ENCODE data around the gene HOXB3. TPM values are rescaled to one million over a fixed set of nuclear protein-coding genes. Genes with fewer than 3 reads are reported as not detected.

Gene HOXB3
- total RNA-seq, 4 donors from 2014 or later = 10.8 to 34.9 (median 28.7) TPM

- peaks cover 52 to 70% (median 68%) of the 10 kb centered on the region in 4 donors for H3K4me1 ChIP-seq
- no peaks in the 10 kb centered on the region for H3K36me3 ChIP-seq
- intact Hi-C loops (cut with DNase I) = no loop called here
- no peaks in the 10 kb centered on the region for H3K9me3 ChIP-seq
- 8% methylated on average over 45 of the region's 55 CpGs for WGBS
- DNase-seq (ENCODE audit: extremely low spot score) = no peak
- H3K4me3 ChIP-seq = peak overlapping the region in 3 of 4 donors; percentile 11 to 45 (median 37)
- no peak overlapping the region for H3K27ac ChIP-seq (replicated peaks in 1 of 4)
- TF ChIP-seq POLR2A (IDR thresholded peaks at IDR 0.05; ENCODE audit: low read depth) = no peak
- no peak for TF ChIP-seq EP300 (IDR thresholded peaks at IDR 0.05)
- TF ChIP-seq CTCF (IDR thresholded peaks at IDR 0.05) = no peak
- TF ChIP-seq POLR2AphosphoS5 (IDR thresholded peaks at IDR 0.05) = no peak
- peaks cover 38 to 100% (median 94%) of the 10 kb centered on the region in 4 donors for H3K27me3 ChIP-seq
These were observed 24.0 kb upstream of the HOXB3 start for GRCh38 chr17:48613862-48614694.

- intact Hi-C loops (cut with DNase I) = no loop called here
- Histone ChIP-seq H3K9me3 (no peaks in the 10 kb centered on the region), H3K4me1 (peaks cover 52 to 60% (median 59%) of the 10 kb centered on the region in 4 donors)
These were observed 23.0 kb upstream of the HOXB3 start for GRCh38 chr17:48612854-48613691.

GRCh38 chr17:48612456-48612853 is 22.4 kb upstream of the HOXB3 start:
- WGBS = 4% methylated on average over 15 of the region's 15 CpGs
- intact Hi-C loops (cut with DNase I) = no loop called here
- Histone ChIP-seq H3K27ac (replicated peaks in 1 of 4) (no peak overlapping the region), H3K9me3 (no peaks in the 10 kb centered on the region), H3K4me3 (peak overlapping the region; percentile 27 to 63 (median 44)), H3K27me3 (peaks cover 38 to 100% (median 92%) of the 10 kb centered on the region in 4 donors), H3K4me1 (peaks cover 48 to 54% (median 53%) of the 10 kb centered on the region in 4 donors), H3K36me3 (no peaks in the 10 kb centered on the region)
- no peak for DNase-seq (ENCODE audit: extremely low spot score)
- TF ChIP-seq POLR2A (IDR thresholded peaks at IDR 0.05; ENCODE audit: low read depth) = no peak
- no peak for TF ChIP-seq CTCF (IDR thresholded peaks at IDR 0.05)
- TF ChIP-seq POLR2AphosphoS5 (IDR thresholded peaks at IDR 0.05) = no peak
- no peak for TF ChIP-seq EP300 (IDR thresholded peaks at IDR 0.05)

More at GRCh38 chr17:48612854-48613691, 23.0 kb upstream of the HOXB3 start:
- WGBS = 2% methylated on average over 52 of the region's 67 CpGs
- Histone ChIP-seq H3K36me3 (no peaks in the 10 kb centered on the region), H3K4me3 (peak overlapping the region; percentile 27 to 63 (median 44)), H3K27ac (replicated peaks in 1 of 4) (no peak overlapping the region), H3K27me3 (peaks cover 38 to 100% (median 95%) of the 10 kb centered on the region in 4 donors)
- TF ChIP-seq CTCF (IDR thresholded peaks at IDR 0.05) (peak in 1 of 3 experiments; percentile 34), POLR2A (IDR thresholded peaks at IDR 0.05; ENCODE audit: low read depth) (no peak)
- DNase-seq (ENCODE audit: extremely low spot score) = no peak

- Histone ChIP-seq H3K27ac (replicated peaks in 1 of 4) (no peak overlapping the region), H3K9me3 (no peaks in the 10 kb centered on the region), H3K4me1 (peaks cover 47 to 54% (median 52%) of the 10 kb centered on the region in 4 donors), H3K27me3 (peaks cover 38 to 100% (median 92%) of the 10 kb centered on the region in 4 donors), H3K4me3 (peak overlapping the region; percentile 45 to 63 (median 50)), H3K36me3 (no peaks in the 10 kb centered on the region)
- no peak for DNase-seq (ENCODE audit: extremely low spot score)
- TF ChIP-seq CTCF (IDR thresholded peaks at IDR 0.05) (no peak), POLR2A (IDR thresholded peaks at IDR 0.05; ENCODE audit: low read depth) (no peak), POLR2AphosphoS5 (IDR thresholded peaks at IDR 0.05) (no peak), EP300 (IDR thresholded peaks at IDR 0.05) (no peak)
- intact Hi-C loops (cut with DNase I) = no loop called here
- WGBS = 6% methylated on average over 31 of the region's 36 CpGs
These were observed 21.8 kb upstream of the HOXB3 start for GRCh38 chr17:48611681-48612455.
